IMR-90 (cell line): ENCODE measurements around the gene SRPK2. TPM values are rescaled to one million over a fixed set of nuclear protein-coding genes. Genes with fewer than 3 reads are reported as not detected.

ENCODE experiments used
- ATAC-seq: fragments of 200-7000 bp; cut with Tn5 transposase; 2 replicates; pipeline ENCODE4 v1.9.1; 2020; ENCODE audit warnings: low read depth, mild to moderate bottlenecking, moderate library complexity
- BruUV-seq: library from RNA; stranded (reverse); fragments of 400-500 nt; replicated peaks from 2 replicates; lab custom pipeline; 2021; lab: Mats Ljungman, UMichigan
- CTCF ChIA-PET: fragments of 300-600 bp; formaldehyde crosslinking; extraction: SDS; loops from one replicate; lab custom pipeline; 2021; ENCODE audit warnings: antibody characterized with exemption; lab: Yijun Ruan, JAX
- POLR2A ChIA-PET: fragments of 300-600 bp; sonication (Branson Sonifier 250); formaldehyde crosslinking; loops from one replicate; lab custom pipeline; 2022; ENCODE audit warnings: antibody characterized with exemption; ENCODE audit not compliant: unreplicated experiment; lab: Charles Lee
- DNase-seq: peaks from one replicate; pipeline ENCODE4 v3.0.0; 2013
- H2AFZ ChIP-seq: replicated peaks from 2 replicates; pipeline ENCODE3; 2013; ENCODE audit warnings: low read length, mild to moderate bottlenecking; ENCODE audit not compliant: poor library complexity
- H2AK5ac ChIP-seq: 2 replicates; pipeline ENCODE4 v1.6.1; 2013; ENCODE audit warnings: low read depth, low read length, inconsistent platforms
- H2AK9ac ChIP-seq: replicated peaks from 2 replicates; pipeline ENCODE3; 2013; ENCODE audit warnings: mild to moderate bottlenecking, low read depth, low read length, moderate library complexity; ENCODE audit not compliant: poor library complexity
- H2BK120ac ChIP-seq: 2 replicates; pipeline ENCODE4 v1.6.1; 2013; ENCODE audit warnings: low read depth, low read length, inconsistent platforms
- H2BK15ac ChIP-seq: 3 replicates; pipeline ENCODE4 v1.6.1; 2013; ENCODE audit warnings: low read depth, low read length, inconsistent platforms
- H2BK20ac ChIP-seq: 2 replicates; pipeline ENCODE4 v1.6.1; 2013; ENCODE audit warnings: low read depth, mild to moderate bottlenecking, inconsistent platforms, low read length, moderate library complexity
- H2BK5ac ChIP-seq: 2 replicates; pipeline ENCODE4 v1.6.1; 2013; ENCODE audit warnings: mild to moderate bottlenecking, low read depth, low read length, inconsistent platforms; ENCODE audit not compliant: poor library complexity, severe bottlenecking
- H3K14ac ChIP-seq: replicated peaks from 2 replicates; pipeline ENCODE4 v1.6.1; 2013; ENCODE audit warnings: low read depth, low read length, inconsistent platforms
- H3K18ac ChIP-seq: 2 replicates; pipeline ENCODE4 v1.6.1; 2013; ENCODE audit warnings: low read depth, low read length, control low read depth
- H3K23ac ChIP-seq: 2 replicates; pipeline ENCODE4 v1.6.1; 2013; ENCODE audit warnings: low read depth, low read length, inconsistent platforms
- H3K27ac ChIP-seq: 2 replicates; pipeline ENCODE4 v1.5.1; 2013; ENCODE audit warnings: mild to moderate bottlenecking, control low read depth, low read length; ENCODE audit not compliant: insufficient read depth
- H3K27me3 ChIP-seq: 2 replicates; pipeline ENCODE4 v1.6.1; 2013; ENCODE audit warnings: low read length; ENCODE audit not compliant: control insufficient read depth, insufficient read depth
- H3K36me3 ChIP-seq: 2 replicates; pipeline ENCODE4 v1.6.1; 2013; ENCODE audit warnings: low read length, mixed read lengths; ENCODE audit not compliant: control insufficient read depth, insufficient read depth
- H3K4ac ChIP-seq: 2 replicates; pipeline ENCODE4 v1.6.1; 2013; ENCODE audit warnings: low read depth, low read length, inconsistent platforms
- H3K4me1 ChIP-seq: 2 replicates; pipeline ENCODE4 v1.6.1; 2013; ENCODE audit warnings: low read length, mixed read lengths; ENCODE audit not compliant: control insufficient read depth, insufficient read depth
- H3K4me2 ChIP-seq: 2 replicates; pipeline ENCODE4 v1.6.1; 2013; ENCODE audit warnings: low read depth, mild to moderate bottlenecking, control low read depth, low read length, moderate library complexity
- H3K4me3 ChIP-seq: 2 replicates; pipeline ENCODE4 v1.5.1; 2013; ENCODE audit warnings: low read depth, mild to moderate bottlenecking, control low read depth, low read length, moderate library complexity; ENCODE audit not compliant: insufficient read depth
- H3K56ac ChIP-seq: 2 replicates; pipeline ENCODE4 v1.6.1; 2013; ENCODE audit warnings: low read length, inconsistent platforms; ENCODE audit not compliant: insufficient read depth; ENCODE audit errors: extremely low read depth
- H3K79me1 ChIP-seq, 2 experiments: 2 replicates each; pipeline ENCODE4 v1.6.1; 2013; ENCODE audit warnings: low read length in 2 of 2, inconsistent platforms in 1 of 2, low read depth in 1 of 2
- H3K9ac ChIP-seq: 2 replicates; pipeline ENCODE4 v1.6.1; 2013; ENCODE audit warnings: low read depth, low read length, control low read depth
- H3K9me1 ChIP-seq: 2 replicates; pipeline ENCODE4 v1.6.1; 2013; ENCODE audit warnings: low read length, inconsistent platforms; ENCODE audit not compliant: insufficient read depth
- H3K9me3 ChIP-seq: 2 replicates; pipeline ENCODE4 v1.6.1; 2013; ENCODE audit warnings: low read length; ENCODE audit not compliant: control insufficient read depth, insufficient read depth
- H4K20me1 ChIP-seq: 2 replicates; pipeline ENCODE4 v1.6.1; 2013; ENCODE audit warnings: low read length, inconsistent platforms; ENCODE audit not compliant: insufficient read depth
- H4K5ac ChIP-seq: 2 replicates; pipeline ENCODE4 v1.6.1; 2013; ENCODE audit warnings: mild to moderate bottlenecking, low read depth, low read length, control low read depth
- H4K8ac ChIP-seq, 2 experiments: 2 replicates each; pipeline ENCODE4 v1.6.1; 2013; ENCODE audit warnings: low read depth in 2 of 2, low read length in 2 of 2, control low read depth in 1 of 2, inconsistent platforms in 1 of 2
- H4K91ac ChIP-seq: 2 replicates; pipeline ENCODE4 v1.6.1; 2013; ENCODE audit warnings: low read depth, low read length, inconsistent platforms; ENCODE audit not compliant: insufficient read depth
- BHLHE40 ChIP-seq: fragments of 150-350 bp; IDR thresholded peaks from 2 replicates; pipeline ENCODE4 v1.6.1; 2016; ENCODE audit warnings: mild to moderate bottlenecking, low read depth, low read length
- CTCF ChIP-seq: conservative IDR thresholded peaks from 2 replicates; pipeline ENCODE4 v1.5.1; 2012; ENCODE audit warnings: mild to moderate bottlenecking, low read depth, low read length, improper control_type of control experiment
- MAFK ChIP-seq: IDR thresholded peaks from 2 replicates; pipeline ENCODE4 v1.6.1; 2012; ENCODE audit warnings: low read depth, low read length, improper control_type of control experiment
- MAZ ChIP-seq: IDR thresholded peaks from 2 replicates; pipeline ENCODE4 v1.6.1; 2012; ENCODE audit warnings: low read depth, mild to moderate bottlenecking, low read length, improper control_type of control experiment, moderate library complexity, borderline replicate concordance
- MXI1 ChIP-seq: IDR thresholded peaks from 2 replicates; pipeline ENCODE4 v1.6.1; 2012; ENCODE audit warnings: low read depth, mild to moderate bottlenecking, low read length, moderate library complexity, borderline replicate concordance
- POLR2A ChIP-seq: IDR thresholded peaks from 2 replicates; pipeline ENCODE4 v1.6.1; 2012; ENCODE audit warnings: mild to moderate bottlenecking, low read depth, low read length
- RFX5 ChIP-seq: IDR thresholded peaks from 2 replicates; pipeline ENCODE4 v1.8.0; 2012; ENCODE audit warnings: low read depth, mild to moderate bottlenecking, low read length, moderate library complexity
- USF2 ChIP-seq: fragments of 150-350 bp; IDR thresholded peaks from 2 replicates; pipeline ENCODE4 v1.6.1; 2017; ENCODE audit warnings: mild to moderate bottlenecking, antibody characterized with exemption, low read length, low read depth
- WGBS, 2 experiments: methylation state at CpG; one replicate each; pipeline versions ENCODE4 v1.1.5 to v1.1.7; 2013; ENCODE audit warnings: missing lambda C conversion rate in 2 of 2; ENCODE audit not compliant: insufficient read length in 1 of 2; ENCODE audit errors: extremely low coverage in 2 of 2; 5-methylcytosine and 5-hydroxymethylcytosine counted together
- dilution Hi-C: fragments of 300-500 bp; cut with HindIII; formaldehyde crosslinking; loops from one replicate; pipeline ENCODE4 v1.14.3; 2018; ENCODE audit warnings: low sequenced_read_pairs; ENCODE audit not compliant: unreplicated experiment
- in situ Hi-C: fragments of 300-500 bp; cut with MboI; formaldehyde crosslinking; loops from 3 replicates; pipeline ENCODE4 v1.14.3; 2019; ENCODE audit warnings: low sequenced_read_pairs, inconsistent platforms, mixed read lengths
- intact Hi-C: fragments of 100-400 bp; cut with micrococcal nuclease; formaldehyde crosslinking; loops from 2 replicates; pipeline ENCODE4 v1.10.0; 2022
- polyA plus RNA-seq, 3 experiments: library from polyadenylated mRNA; depleted of rRNA; stranded (reverse); fragments of >200 nt; gene quantifications; 2 replicates each; pipeline ENCODE4 v1.2.3, GENCODE V29; 2012; ENCODE audit warnings: low replicate concordance in 1 of 3
- total RNA-seq: library from RNA; depleted of rRNA; stranded (reverse); fragments of >200 nt; gene quantifications from 2 replicates; pipeline ENCODE4 v1.2.3, GENCODE V29; 2012

Gene SRPK2
- total and polyA plus RNA-seq, 2 of the 4 experiments (the other 2 are of a cell fraction) = 13.2 to 33.0 TPM

- TF ChIP-seq MXI1 = no peak
- no peak for TF ChIP-seq POLR2A
- no peak for TF ChIP-seq USF2
Measured at GRCh38 chr7:105215821-105216220, 172.9 kb downstream of the SRPK2 start (continued).

DNA sequence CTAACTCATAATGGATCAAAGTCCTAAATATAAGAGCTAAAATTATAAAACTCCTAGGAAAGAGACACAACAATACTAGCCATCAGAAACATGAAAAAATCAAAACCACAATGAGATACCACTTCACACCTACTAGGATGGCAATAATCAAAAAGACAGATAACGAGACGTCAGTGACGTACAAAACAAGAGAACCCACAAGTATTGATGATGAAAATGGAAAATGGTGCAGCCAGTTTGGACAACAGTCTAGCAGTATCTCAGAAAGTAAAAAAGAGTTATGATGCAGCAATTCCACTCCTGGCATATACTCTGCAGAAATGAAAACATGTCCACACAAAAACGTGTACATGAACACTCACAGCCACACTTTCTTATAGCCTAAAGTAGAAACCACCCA lies 173.5 kb downstream of the SRPK2 start:
- Histone ChIP-seq H3K27ac (no peak overlapping the region), H3K36me3 (no peaks in the 10 kb centered on the region), H4K5ac (no peak overlapping the region), H3K23ac (no peak overlapping the region), H3K9ac (no peak overlapping the region), H2BK20ac (no peak overlapping the region), H3K4me2 (no peak overlapping the region), H3K27me3 (no peaks in the 10 kb centered on the region), H2BK120ac (no peak overlapping the region), H2BK15ac (no peak overlapping the region), H3K18ac (no peak overlapping the region), H3K9me1 (peaks cover 4% of the 10 kb centered on the region; the same call in 1 of the 2 replicates), H4K8ac (no peak overlapping the region), H2AK9ac (no peak overlapping the region), H2BK5ac (no peak overlapping the region), H3K4me1 (peaks cover 6% of the 10 kb centered on the region), H4K91ac (no peak overlapping the region), H3K9me3 (no peaks in the 10 kb centered on the region), H2AK5ac (no peak overlapping the region), H4K20me1 (peaks cover 70% of the 10 kb centered on the region; the same call in 1 of the 2 replicates), H2AFZ (no peak overlapping the region), H3K4ac (no peak overlapping the region), H3K14ac (no peak overlapping the region), H3K56ac (no peak overlapping the region), H3K4me3 (no peak overlapping the region), H3K79me1 (peaks cover 41 to 74% of the 10 kb centered on the region in 2 experiments)
- in situ Hi-C loops (no loop called here), intact Hi-C loops (no loop called here), dilution Hi-C loops (no loop called here)
- ChIA-PET CTCF (no interaction called here), POLR2A (no interaction called here)
- TF ChIP-seq RFX5 = no peak
- TF ChIP-seq CTCF = no peak
- TF ChIP-seq POLR2A = no peak
- TF ChIP-seq MAZ = no peak
- no peak for TF ChIP-seq MAFK
- no peak for TF ChIP-seq MXI1
- TF ChIP-seq BHLHE40 = no peak
- WGBS, 2 experiments = no CpG with 5 or more reads among the region's 4 CpGs
- no peak for ATAC-seq
- no peak for DNase-seq
- no TSS peak for BruUV-seq
